K562 (cell line): ENCODE results near the gene RPL21. TPM values are rescaled to one million over a fixed set of nuclear protein-coding genes. Genes with fewer than 3 reads are reported as not detected.

Source experiments
- ATAC-seq: fragments of 200-7000 bp; cut with Tn5 transposase; 3 replicates; pipeline ENCODE4 v1.9.1; 2020; ENCODE audit warnings: moderate library complexity
- BruUV-seq: library from RNA; stranded (reverse); fragments of 400-500 nt; replicated peaks from 2 replicates; lab custom pipeline; 2021; lab: Mats Ljungman, UMichigan
- CTCF ChIA-PET: fragments of 300-600 bp; formaldehyde crosslinking; extraction: SDS; loops from one replicate; lab custom pipeline; 2021; ENCODE audit warnings: low intra/inter-chr PET ratio; lab: Yijun Ruan, JAX
- POLR2A ChIA-PET: fragments of 300-600, 350-650 bp; sonication (Branson Sonifier 250); formaldehyde crosslinking; extraction: SDS; loops from one replicate; lab custom pipeline; 2021; ENCODE audit warnings: antibody characterized with exemption, inconsistent platforms; lab: Yijun Ruan, JAX
- DNase-seq, 4 experiments: peaks; one replicate each; pipeline versions ENCODE4 v3.0.0 to v3.0.0-alpha.2; 2011 to 2018; ENCODE audit warnings: low spot score in 3 of 4, mixed read lengths in 3 of 4; ENCODE audit errors: extremely low read depth in 1 of 4
- FAIRE-seq: peaks from 2 replicates; lab custom pipeline; 2011; peaks lifted over from hg19 to GRCh38; lab: Jason Lieb, UNC
- H2AFZ ChIP-seq: 2 replicates; pipeline ENCODE4 v1.6.0; 2011; ENCODE audit warnings: low read depth, low read length, control low read depth, inconsistent platforms
- H3K27ac ChIP-seq: fragments of 200-600 bp; 3 replicates; pipeline ENCODE4 v1.8.0; 2011; ENCODE audit warnings: low read depth, mild to moderate bottlenecking, control low read depth, inconsistent platforms, low read length, moderate library complexity, mixed read lengths; ENCODE audit errors: extremely low read depth
- H3K27me3 ChIP-seq, 2 experiments: fragments of 300-600 bp in 1 of 2; 2 replicates in 1 of 2; 3 replicates in 1 of 2; pipeline versions ENCODE4 v1.6.0 to v1.8.0; 2011; ENCODE audit warnings: inconsistent platforms in 2 of 2, low read length in 2 of 2, mild to moderate bottlenecking in 1 of 2, mixed read lengths in 1 of 2, moderate library complexity in 1 of 2; ENCODE audit not compliant: control insufficient read depth in 2 of 2, insufficient read depth in 2 of 2
- H3K36me3 ChIP-seq: fragments of 300-600 bp; 3 replicates; pipeline ENCODE4 v1.8.0; 2011; ENCODE audit warnings: mild to moderate bottlenecking, low read length, inconsistent platforms; ENCODE audit not compliant: control insufficient read depth, insufficient read depth
- H3K4me1 ChIP-seq, 2 experiments: fragments of 200-600 bp in 1 of 2; replicated peaks in 1 of 2; 2 replicates in 1 of 2; 3 replicates in 1 of 2; pipeline versions ENCODE4 v1.5.1 to v1.8.0; 2011; ENCODE audit warnings: inconsistent platforms in 2 of 2, low read length in 2 of 2, mild to moderate bottlenecking in 1 of 2, mixed read lengths in 1 of 2, moderate library complexity in 1 of 2; ENCODE audit not compliant: control insufficient read depth in 2 of 2, insufficient read depth in 2 of 2
- H3K4me2 ChIP-seq: 2 replicates; pipeline ENCODE4 v1.6.1; 2011; ENCODE audit warnings: low read length, control low read depth, inconsistent platforms, mixed read lengths; ENCODE audit not compliant: insufficient read depth
- H3K4me3 ChIP-seq: fragments of 200-600 bp; sonication (generic), shearing (Covaris generic); 2 replicates; pipeline ENCODE4 v1.5.1; 2016; ENCODE audit warnings: control low read depth, inconsistent platforms
- H3K79me2 ChIP-seq: fragments of 200-600 bp; 3 replicates; pipeline ENCODE4 v1.8.0; 2011; ENCODE audit warnings: low read length, inconsistent platforms; ENCODE audit not compliant: control insufficient read depth, insufficient read depth
- H3K9ac ChIP-seq, 2 experiments: 2 replicates each; pipeline versions ENCODE4 v1.6.0 to v1.6.1; 2011; ENCODE audit warnings: low read depth in 2 of 2, low read length in 2 of 2, control low read depth in 1 of 2, inconsistent platforms in 1 of 2, mild to moderate bottlenecking in 1 of 2, mixed read lengths in 1 of 2; ENCODE audit not compliant: insufficient read depth in 1 of 2
- H3K9me1 ChIP-seq: one replicate; pipeline ENCODE4 v1.6.0; 2011; ENCODE audit warnings: inconsistent platforms, mild to moderate bottlenecking, low read length, moderate library complexity; ENCODE audit not compliant: control insufficient read depth, insufficient read depth
- H3K9me3 ChIP-seq: replicated peaks from 2 replicates; pipeline ENCODE4 v1.5.1; 2011; ENCODE audit warnings: low read depth, low read length, inconsistent platforms; ENCODE audit not compliant: control insufficient read depth, insufficient read depth
- H4K20me1 ChIP-seq: replicated peaks from 2 replicates; pipeline ENCODE4 v1.6.1; 2011; ENCODE audit warnings: low read length, inconsistent platforms, mixed read lengths; ENCODE audit not compliant: control insufficient read depth, insufficient read depth
- ELF1 ChIP-seq: fragments of 200-800 bp; sonication (Bioruptor generic); IDR thresholded peaks from 2 replicates; pipeline ENCODE4 v1.6.1; 2016; ENCODE audit warnings: missing genetic modification characterization, missing compliant biosample characterization
- FOS ChIP-seq: IDR thresholded peaks from 3 replicates; pipeline ENCODE4 v1.6.1; 2011; ENCODE audit not compliant: insufficient read length; ENCODE audit errors: extremely low read depth
- KDM4B ChIP-seq, 2 experiments: fragments of 450-650 bp in 1 of 2; sonication (generic) in 1 of 2; IDR thresholded peaks; 2 replicates each; pipeline ENCODE4 v1.6.1; 2016 to 2017; ENCODE audit warnings: borderline replicate concordance in 2 of 2, antibody characterized with exemption in 1 of 2, low read depth in 1 of 2, mild to moderate bottlenecking in 1 of 2
- KLF10 ChIP-seq: fragments of 250-450 bp; sonication (Bioruptor Pico); IDR thresholded peaks from 2 replicates; pipeline ENCODE4 v1.6.1; 2021; ENCODE audit warnings: matching md5 sums
- MBD2 ChIP-seq: sonication (generic); IDR thresholded peaks from 2 replicates; pipeline ENCODE4 v1.6.1; 2016; ENCODE audit warnings: low read depth, borderline replicate concordance
- PURB ChIP-seq: sonication (generic); formaldehyde crosslinking; IDR thresholded peaks from 2 replicates; pipeline ENCODE4 v1.9.0; 2021; ENCODE audit warnings: low read depth, mild to moderate bottlenecking, missing genetic modification reagents
- RBFOX2 ChIP-seq: fragments of 200-400 bp; formaldehyde crosslinking; IDR thresholded peaks from 2 replicates; pipeline ENCODE4 v1.6.1; 2017; ENCODE audit warnings: low read depth, mild to moderate bottlenecking, low read length, moderate library complexity
- RBM39 ChIP-seq: fragments of 200-400 bp; formaldehyde crosslinking; optimal IDR thresholded peaks from 2 replicates; pipeline ENCODE3; 2018; ENCODE audit warnings: low read depth, low read length
- RUNX1 ChIP-seq: sonication (generic); IDR thresholded peaks from 2 replicates; pipeline ENCODE4 v1.6.1; 2016; ENCODE audit warnings: antibody characterized with exemption, low read depth
- SMARCC2 ChIP-seq: fragments of 450-650 bp; IDR thresholded peaks from 2 replicates; pipeline ENCODE4 v1.6.1; 2017; ENCODE audit warnings: antibody characterized with exemption, moderate library complexity, mild to moderate bottlenecking, low read depth
- TAF15 ChIP-seq: fragments of 200-400 bp; formaldehyde crosslinking; IDR thresholded peaks from 2 replicates; pipeline ENCODE4 v1.6.1; 2017; ENCODE audit warnings: mild to moderate bottlenecking, low read depth, low read length, moderate library complexity
- ZBTB34 ChIP-seq: fragments of 250-450 bp; sonication (Bioruptor Pico); IDR thresholded peaks from 2 replicates; pipeline ENCODE4 v1.8.0; 2021; ENCODE audit warnings: mild to moderate bottlenecking, moderate library complexity
- ZFP30 ChIP-seq: fragments of 250-450 bp; sonication (Bioruptor Pico); IDR thresholded peaks from 2 replicates; pipeline ENCODE4 v1.8.0; 2022; ENCODE audit warnings: moderate library complexity, mild to moderate bottlenecking, inconsistent platforms, borderline replicate concordance
- ZNF76 ChIP-seq: fragments of 250-450 bp; sonication (Bioruptor Pico); IDR thresholded peaks from 2 replicates; pipeline ENCODE4 v1.4.0; 2020; ENCODE audit warnings: mild to moderate bottlenecking, moderate library complexity, borderline replicate concordance
- ZNF780A ChIP-seq: fragments of 250-450 bp; sonication (Bioruptor Pico); IDR thresholded peaks from 2 replicates; pipeline ENCODE4 v1.5.0; 2021; ENCODE audit warnings: mild to moderate bottlenecking
- WGBS: fragments of 100-300 bp; shearing (Covaris generic); methylation state at CpG from one replicate; pipeline ENCODE4 v1.1.6; 2016; ENCODE audit warnings: low coverage, mixed read lengths; ENCODE audit not compliant: insufficient coverage; ENCODE audit errors: missing lambda C conversion rate; 5-methylcytosine and 5-hydroxymethylcytosine counted together
- in situ Hi-C: fragments of 300-500 bp; cut with MboI; formaldehyde crosslinking; loops from 4 replicates; pipeline ENCODE4 v1.15.0; 2018; ENCODE audit warnings: inconsistent platforms, mixed read lengths
- intact Hi-C: fragments of 100-400 bp; cut with micrococcal nuclease; formaldehyde crosslinking; loops from 2 replicates; pipeline ENCODE4 v1.14.2; 2022
- polyA plus RNA-seq, 8 experiments: library from polyadenylated mRNA; depleted of rRNA in 4 of 8; stranded (reverse) in 5 of 8; unstranded in 3 of 8; fragments of >200 nt; fragmentation: Nextera tagmentation in 2 of 8; fragmentation: Illumina TruSeq in 1 of 8; extraction: Ambion mirVana in 2 of 8; extraction: Trizol in 1 of 8; gene quantifications; 2 replicates each; pipeline versions ENCODE4 v1.2.1 to v1.2.3, GENCODE V29; 2011 to 2014; ENCODE audit warnings: inconsistent platforms in 1 of 8, missing spikeins in 1 of 8
- total RNA-seq, 7 experiments: library from RNA; depleted of rRNA in 6 of 7; stranded (reverse); fragments of >200 nt in 6 of 7; fragmentation: Illumina TruSeq in 2 of 7; extraction: Trizol in 2 of 7; gene quantifications; 2 replicates each; pipeline versions ENCODE4 v1.2.1 to v1.2.3, GENCODE V29; 2011 to 2021; ENCODE audit warnings: low replicate concordance in 1 of 7
- TF ChIP-seq, protein P1 (sequence below): fragments of 450-650 bp; IDR thresholded peaks from 2 replicates; pipeline ENCODE4 v1.6.1; 2016

RPL21 gene
- total and polyA plus RNA-seq, 9 of the 15 experiments (the other 6 are each of a cell fraction or from before 2014, with no cell fraction given), result 622 to 4,203 (median 1,676) TPM

- no peak overlapping the region for H3K9ac ChIP-seq
- in situ Hi-C loops, result no loop called here
- H3K4me1 ChIP-seq, result no peaks in the 10 kb centered on the region
- no peaks in the 10 kb centered on the region for H3K9me1 ChIP-seq
- no TSS peak for BruUV-seq
- H3K4me3 ChIP-seq, result no peak overlapping the region
- 44% methylated on average over 2 of the region's 2 CpGs for WGBS
- no peak overlapping the region for H2AFZ ChIP-seq
- no peak overlapping the region for H3K27ac ChIP-seq
- ChIA-PET POLR2A (no interaction called here), CTCF (no interaction called here)
- FAIRE-seq (no peak), ATAC-seq (no peak), DNase-seq (no peak)
- 0 out of 3 replicates have a peak, but pooled peaks cover 2% of the 10 kb centered on the region for H3K36me3 ChIP-seq
- TF ChIP-seq TAF15 (no peak), ZBTB34 (CRISPR knock-in tag) (no peak), SMARCC2 (no peak), MBD2 (no peak), ZFP30 (CRISPR knock-in tag) (no peak), ELF1 (tag) (no peak), FOS (no peak), KLF10 (CRISPR knock-in tag) (no peak), KDM4B (IDR thresholded peaks at IDR 0.05; ENCODE audit: borderline replicate concordance in 2 of 2, low read depth in 1 of 2) (no peak), RBM39 (no peak), ZNF76 (CRISPR knock-in tag) (no peak), RUNX1 (no peak), RBFOX2 (no peak), ZNF780A (CRISPR knock-in tag) (no peak), PURB (CRISPR knock-in tag) (no peak)
- TF ChIP-seq, protein P1, sequence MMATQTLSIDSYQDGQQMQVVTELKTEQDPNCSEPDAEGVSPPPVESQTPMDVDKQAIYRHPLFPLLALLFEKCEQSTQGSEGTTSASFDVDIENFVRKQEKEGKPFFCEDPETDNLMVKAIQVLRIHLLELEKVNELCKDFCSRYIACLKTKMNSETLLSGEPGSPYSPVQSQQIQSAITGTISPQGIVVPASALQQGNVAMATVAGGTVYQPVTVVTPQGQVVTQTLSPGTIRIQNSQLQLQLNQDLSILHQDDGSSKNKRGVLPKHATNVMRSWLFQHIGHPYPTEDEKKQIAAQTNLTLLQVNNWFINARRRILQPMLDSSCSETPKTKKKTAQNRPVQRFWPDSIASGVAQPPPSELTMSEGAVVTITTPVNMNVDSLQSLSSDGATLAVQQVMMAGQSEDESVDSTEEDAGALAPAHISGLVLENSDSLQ, result no peak
- no peaks in the 10 kb centered on the region for H3K27me3 ChIP-seq
- intact Hi-C loops, result no loop called here
- H3K4me2 ChIP-seq, result no peak overlapping the region
- no peaks in the 10 kb centered on the region for H3K79me2 ChIP-seq
- H3K9me3 ChIP-seq, result no peaks in the 10 kb centered on the region
- no peaks in the 10 kb centered on the region for H4K20me1 ChIP-seq
Measured at GRCh38 chr13:27236478-27236877, 14.9 kb upstream of the RPL21 start.
